ENCODE data around the gene ATXN10.

DNA sequence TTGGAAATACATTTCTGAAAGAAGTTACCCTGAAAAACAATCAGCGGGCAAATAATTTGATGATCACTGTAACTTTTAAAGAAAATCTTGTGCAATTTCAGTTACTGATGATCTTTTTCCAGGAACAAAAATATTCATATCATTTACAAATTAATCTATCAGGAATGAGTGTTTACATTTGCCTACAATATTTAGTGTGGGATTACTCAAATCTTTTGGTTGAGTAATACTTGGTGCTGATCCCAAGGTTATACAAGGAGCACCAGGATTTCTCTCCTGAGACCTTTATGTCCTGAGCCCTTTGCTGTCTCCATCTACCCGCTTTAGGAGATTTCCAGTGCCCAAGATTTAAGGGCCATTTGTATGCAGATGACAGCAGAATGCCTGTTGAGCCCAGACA lies 116.1 kb downstream of the ATXN10 start:
- TF ChIP-seq, protein P1, sequence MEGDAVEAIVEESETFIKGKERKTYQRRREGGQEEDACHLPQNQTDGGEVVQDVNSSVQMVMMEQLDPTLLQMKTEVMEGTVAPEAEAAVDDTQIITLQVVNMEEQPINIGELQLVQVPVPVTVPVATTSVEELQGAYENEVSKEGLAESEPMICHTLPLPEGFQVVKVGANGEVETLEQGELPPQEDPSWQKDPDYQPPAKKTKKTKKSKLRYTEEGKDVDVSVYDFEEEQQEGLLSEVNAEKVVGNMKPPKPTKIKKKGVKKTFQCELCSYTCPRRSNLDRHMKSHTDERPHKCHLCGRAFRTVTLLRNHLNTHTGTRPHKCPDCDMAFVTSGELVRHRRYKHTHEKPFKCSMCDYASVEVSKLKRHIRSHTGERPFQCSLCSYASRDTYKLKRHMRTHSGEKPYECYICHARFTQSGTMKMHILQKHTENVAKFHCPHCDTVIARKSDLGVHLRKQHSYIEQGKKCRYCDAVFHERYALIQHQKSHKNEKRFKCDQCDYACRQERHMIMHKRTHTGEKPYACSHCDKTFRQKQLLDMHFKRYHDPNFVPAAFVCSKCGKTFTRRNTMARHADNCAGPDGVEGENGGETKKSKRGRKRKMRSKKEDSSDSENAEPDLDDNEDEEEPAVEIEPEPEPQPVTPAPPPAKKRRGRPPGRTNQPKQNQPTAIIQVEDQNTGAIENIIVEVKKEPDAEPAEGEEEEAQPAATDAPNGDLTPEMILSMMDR (conservative IDR thresholded peaks at IDR 0.05) = no peak
- no peak for TF ChIP-seq ZFX (IDR thresholded peaks at IDR 0.05)
